NCI-H2171 treated with DMSO at 0.1 percent for 48 hours (cell line): Measurements from ENCODE around the gene RNF157.
A peak's percentile ranks its signal among the peaks of the same experiment; 100 is the strongest.

ENCODE experiments used
- DNase-seq: peaks from one replicate; lab custom pipeline; 2025; lab: John Stamatoyannopoulos, UW

RNF157 gene

GRCh38 chr17:76240461-76241203, at the start of gene RNF157:
Gene RNF157, minus strand, starts transcription at chr17:76240493. Its CDS starts 253 bp downstream, at chr17:76240240.
- peak; percentile 44 for DNase-seq

GRCh38 chr17:76281573-76282371, 41.5 kb upstream of the RNF157 start:
- no peak for DNase-seq

GRCh38 chr17:76280650-76281049, 40.4 kb upstream of the RNF157 start:
- DNase-seq, result no peak

GRCh38 chr17:76279742-76280287, 39.5 kb upstream of the RNF157 start:
- no peak for DNase-seq

- DNase-seq, result peak; percentile 70
Observed at GRCh38 chr17:76278952-76279741, 38.9 kb upstream of the RNF157 start.

- DNase-seq, result no peak
Observed at GRCh38 chr17:76278268-76278908, 38.1 kb upstream of the RNF157 start.

- no peak for DNase-seq
Observed at GRCh38 chr17:76277300-76278267, 37.3 kb upstream of the RNF157 start.

- DNase-seq, result no peak
Observed at GRCh38 chr17:76276461-76277299, 36.4 kb upstream of the RNF157 start.

- DNase-seq, result no peak
Observed at GRCh38 chr17:76276069-76276431, 35.8 kb upstream of the RNF157 start.

- no peak for DNase-seq
Observed at GRCh38 chr17:76275382-76276068, 35.2 kb upstream of the RNF157 start.

GRCh38 chr17:76274112-76274956, 34.0 kb upstream of the RNF157 start:
- DNase-seq, result no peak

- no peak for DNase-seq
Observed at GRCh38 chr17:76273445-76274111, 33.3 kb upstream of the RNF157 start.

- no peak for DNase-seq
Observed at GRCh38 chr17:76272541-76273444, 32.5 kb upstream of the RNF157 start.

- DNase-seq, result peak; percentile 31
Observed at GRCh38 chr17:76271669-76272540, 31.6 kb upstream of the RNF157 start.
